HG03135 (cell line): ENCODE data around the gene IFNL3.
"Not testable (repeated sequence)": the region's sequence is repeated elsewhere in the genome, so short reads cannot be mapped to it uniquely, and the experiment has no call there.

Experiments used
- ATAC-seq: cut with Tn5 transposase; IDR thresholded peaks from one replicate; pipeline ENCODE4 v1.9.1; 2021; ENCODE audit warnings: mild to moderate bottlenecking, moderate library complexity; ENCODE audit not compliant: unreplicated experiment

The IFNL3 gene

GRCh38 chr19:39218230-39219007 lies 26.4 kb downstream of the IFNL3 start:
- no peak for ATAC-seq

DNA sequence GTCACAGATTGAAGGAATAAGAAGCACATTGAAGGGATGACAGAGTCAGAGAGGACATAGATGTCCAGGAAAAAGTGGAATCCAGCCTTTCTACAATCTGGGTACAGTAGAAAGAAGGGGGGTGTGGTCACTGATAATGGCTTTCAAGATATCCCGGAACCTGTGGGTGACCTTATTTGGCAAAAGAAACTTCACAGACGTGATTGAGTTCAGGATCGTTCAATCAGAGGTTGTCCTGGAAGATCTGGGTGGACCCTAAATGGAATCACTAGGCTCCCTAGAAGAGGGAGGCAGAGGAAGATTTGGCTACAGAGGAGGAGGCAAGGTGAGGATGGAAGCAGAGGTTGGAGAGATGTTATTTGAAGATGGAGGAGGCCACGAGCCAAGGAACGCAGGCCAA lies 27.7 kb downstream of the IFNL3 start:
- no peak for ATAC-seq

DNA sequence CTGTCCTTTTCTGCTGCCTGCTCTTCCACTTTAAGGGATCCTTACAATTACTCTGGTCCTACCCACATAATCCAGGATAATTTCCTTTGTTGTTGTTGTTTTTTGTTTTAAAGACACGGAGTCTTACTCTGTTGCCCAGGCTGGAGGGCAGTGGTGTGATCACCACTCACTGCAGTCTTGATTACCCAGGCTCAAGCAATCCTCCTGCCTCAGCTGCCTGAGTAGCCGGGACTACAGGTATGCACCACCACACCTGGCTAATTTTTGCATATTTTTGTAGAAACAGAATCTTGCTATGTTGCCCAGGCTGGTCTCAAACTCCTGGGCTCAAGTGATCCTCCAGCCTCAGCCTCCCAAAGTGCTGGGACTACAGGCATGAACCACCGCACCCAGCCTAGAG lies 29.5 kb downstream of the IFNL3 start:
- ATAC-seq: not testable (repeated sequence)

DNA sequence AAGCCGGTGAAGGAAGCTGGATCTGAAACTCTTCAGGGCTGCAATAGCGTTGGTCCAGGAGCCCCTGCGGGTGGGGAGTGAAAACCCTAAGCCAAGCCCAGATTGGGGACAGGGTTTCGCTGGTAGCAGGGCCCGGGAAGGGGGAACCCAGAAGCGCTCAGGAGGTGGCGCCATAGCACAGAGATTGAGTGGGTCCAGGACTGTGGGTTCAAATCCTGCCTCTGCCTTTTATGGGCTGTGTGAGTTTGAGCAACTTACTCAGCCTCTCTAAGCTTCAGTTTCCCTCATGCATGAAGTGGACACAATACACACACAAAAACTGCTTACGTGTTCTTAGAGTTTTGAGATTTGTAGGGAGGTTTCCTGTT lies 32.4 kb downstream of the IFNL3 start:
- no peak for ATAC-seq

DNA sequence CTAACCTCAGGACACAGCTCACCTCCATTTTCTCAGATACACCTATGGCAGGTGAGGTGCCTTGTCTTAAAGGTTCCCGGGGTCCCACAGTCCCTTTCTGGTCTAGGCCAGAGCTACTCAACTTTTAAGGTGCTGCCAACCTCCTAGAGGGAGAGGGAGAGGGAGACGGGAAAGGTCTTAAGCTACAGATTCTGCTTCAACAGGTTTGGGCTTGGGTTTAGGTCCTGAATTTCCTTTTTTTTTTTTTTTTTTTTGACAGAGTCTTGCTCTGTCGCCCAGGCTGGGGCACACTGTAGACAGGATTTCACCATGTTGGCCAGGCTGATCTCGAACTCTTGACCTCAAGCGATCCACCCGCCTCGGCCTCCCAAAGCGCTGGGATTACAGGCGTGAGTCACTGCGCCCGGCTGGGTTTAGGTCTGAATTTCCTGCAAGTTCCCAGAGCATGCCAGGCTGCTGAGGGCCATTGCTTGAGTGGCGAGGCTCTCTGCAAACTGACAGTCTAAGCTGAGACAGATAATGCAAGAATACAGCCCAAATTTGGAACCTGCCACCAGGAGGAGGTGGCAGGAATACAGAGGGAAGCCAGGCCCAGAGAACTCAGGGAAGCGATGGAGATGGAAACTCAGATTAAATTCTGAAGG lies 33.0 kb downstream of the IFNL3 start:
- ATAC-seq: no peak

DNA sequence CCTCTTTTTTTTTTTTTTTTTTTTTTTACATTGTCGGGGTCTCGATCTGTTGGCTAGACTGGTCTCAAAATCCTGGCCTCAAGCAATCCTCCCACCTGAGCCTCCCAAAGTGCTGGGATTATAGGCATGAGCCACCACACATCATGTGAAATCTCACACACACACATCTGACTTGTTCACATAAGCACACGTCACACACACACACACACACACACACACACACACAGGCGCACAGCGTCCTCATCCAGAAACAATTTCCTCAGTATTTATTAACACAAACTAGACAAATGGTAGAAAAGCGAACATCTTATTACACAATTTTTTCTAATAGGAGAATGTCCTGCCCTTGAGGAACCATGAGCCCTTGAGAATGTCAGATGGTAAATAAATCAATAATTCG lies 35.6 kb downstream of the IFNL3 start:
- no peak for ATAC-seq

- no peak for ATAC-seq
These were observed 36.5 kb downstream of the IFNL3 start for GRCh38 chr19:39208175-39208795.

GRCh38 chr19:39207293-39207836 lies 37.4 kb downstream of the IFNL3 start:
- ATAC-seq: no peak

DNA sequence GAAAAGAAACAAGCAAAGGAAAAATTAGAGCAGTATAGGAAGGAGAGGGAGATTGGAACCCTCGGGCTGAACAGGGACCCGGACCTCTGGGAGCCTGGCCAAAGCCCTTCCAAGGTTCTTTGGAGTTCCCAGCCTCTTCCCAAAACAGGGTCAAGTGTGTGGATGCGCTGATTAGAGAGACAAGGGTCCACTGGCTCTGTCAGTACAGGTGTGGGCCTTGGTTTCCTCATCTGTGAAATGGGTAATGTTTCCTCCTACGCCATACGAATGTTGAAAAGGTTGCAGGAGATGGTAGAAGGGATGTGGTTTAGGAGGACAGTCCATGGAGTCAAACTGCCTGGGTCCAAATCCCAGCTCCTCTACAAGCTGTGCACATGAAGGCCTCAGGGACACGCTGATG lies 38.7 kb downstream of the IFNL3 start:
- no peak for ATAC-seq

GRCh38 chr19:39205449-39205764 lies 39.4 kb downstream of the IFNL3 start:
- no peak for ATAC-seq

GRCh38 chr19:39203372-39204341 lies 41.1 kb downstream of the IFNL3 start, which contains the start of gene SYCN:
TSS of gene SYCN (minus strand) at chr19:39204263. CDS start at chr19:39204254, 9 bp downstream.
- no peak for ATAC-seq

- no peak for ATAC-seq
These were observed 41.8 kb downstream of the IFNL3 start for GRCh38 chr19:39202998-39203355.

GRCh38 chr19:39200803-39201115 lies 44.0 kb downstream of the IFNL3 start:
- ATAC-seq: no peak

DNA sequence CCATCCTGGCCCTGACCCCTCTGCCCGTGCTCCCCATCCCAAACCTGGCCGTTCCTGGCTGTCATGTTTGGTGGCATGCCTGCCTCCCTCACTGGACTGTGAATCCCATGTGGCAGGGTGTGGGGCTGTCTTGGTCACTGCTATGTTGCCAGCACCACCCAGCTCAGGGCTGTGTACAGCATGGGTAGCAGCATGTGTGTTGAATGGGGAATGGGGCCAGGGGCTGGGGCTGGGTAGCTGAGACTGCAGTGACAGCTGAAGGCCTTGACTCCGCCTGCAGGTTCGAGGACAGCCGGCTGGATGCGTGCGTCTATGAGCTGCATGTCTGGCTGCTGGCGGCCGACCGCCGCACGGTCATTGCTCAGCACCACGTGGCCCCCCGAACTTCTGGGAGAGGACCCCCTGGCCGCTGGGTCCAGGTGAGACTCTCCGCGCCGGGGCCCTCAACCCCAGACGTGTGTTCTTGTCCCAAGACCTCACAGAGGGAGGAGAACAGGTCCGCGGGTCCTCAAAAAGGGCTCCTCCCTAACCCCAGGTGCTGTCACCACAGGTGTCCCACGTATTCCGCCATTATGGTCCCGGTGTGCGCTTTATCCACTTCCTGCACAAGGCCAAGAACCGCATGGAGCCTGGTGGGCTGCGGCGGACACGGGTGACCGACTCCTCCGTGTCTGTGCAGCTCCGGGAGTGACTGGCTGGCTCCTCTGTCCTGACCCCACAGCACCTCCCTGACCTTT lies 44.6 kb downstream of the IFNL3 start:
- ATAC-seq: no peak

DNA sequence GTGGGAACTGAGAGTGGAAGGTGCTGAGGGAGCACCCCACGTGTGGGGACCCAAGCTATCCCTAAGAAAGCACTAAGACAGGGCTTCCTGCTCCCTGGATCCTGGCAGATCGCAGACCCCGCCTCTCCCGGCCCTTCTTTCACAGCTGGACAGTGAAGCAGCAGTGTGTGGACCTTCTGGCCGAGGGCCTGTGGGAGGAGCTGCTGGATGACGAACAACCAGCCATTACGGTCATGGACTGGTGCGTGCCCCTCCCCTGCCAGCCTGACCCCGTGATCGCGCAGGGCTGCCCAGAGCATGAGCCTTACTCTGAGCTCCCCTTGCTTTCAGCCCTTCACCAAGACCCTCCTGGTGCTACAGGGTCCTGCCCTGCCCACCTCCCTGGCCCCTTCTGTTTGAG lies 45.8 kb downstream of the IFNL3 start:
- no peak for ATAC-seq

- ATAC-seq: no peak
These were observed 47.0 kb downstream of the IFNL3 start for GRCh38 chr19:39197808-39198207.

GRCh38 chr19:39196860-39197562 lies 47.8 kb downstream of the IFNL3 start, which contains the start of gene NCCRP1:
TSS of gene NCCRP1 (plus strand) at chr19:39196964. CDS start at chr19:39196983, 19 bp downstream.
- no peak for ATAC-seq

DNA sequence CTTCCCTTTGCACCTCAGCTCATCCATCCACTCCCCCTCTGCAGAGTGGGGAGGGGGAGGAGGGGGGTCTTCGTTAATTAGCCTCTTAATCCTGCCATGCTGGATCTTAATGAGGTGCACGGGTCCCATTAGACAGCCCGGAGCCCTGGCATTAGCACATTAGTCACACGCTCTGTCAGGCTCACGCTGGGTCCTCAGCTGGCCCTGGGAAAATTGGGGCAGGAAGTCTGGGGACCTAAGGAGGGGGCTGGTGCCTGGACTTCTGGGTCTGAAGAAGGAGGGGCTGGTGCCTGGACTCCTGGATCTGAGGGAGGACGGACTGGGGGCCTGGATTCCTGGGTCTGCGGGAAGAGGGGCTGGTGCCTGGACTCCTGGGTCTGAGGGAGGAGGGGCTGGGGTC lies 48.5 kb downstream of the IFNL3 start:
- no peak for ATAC-seq

DNA sequence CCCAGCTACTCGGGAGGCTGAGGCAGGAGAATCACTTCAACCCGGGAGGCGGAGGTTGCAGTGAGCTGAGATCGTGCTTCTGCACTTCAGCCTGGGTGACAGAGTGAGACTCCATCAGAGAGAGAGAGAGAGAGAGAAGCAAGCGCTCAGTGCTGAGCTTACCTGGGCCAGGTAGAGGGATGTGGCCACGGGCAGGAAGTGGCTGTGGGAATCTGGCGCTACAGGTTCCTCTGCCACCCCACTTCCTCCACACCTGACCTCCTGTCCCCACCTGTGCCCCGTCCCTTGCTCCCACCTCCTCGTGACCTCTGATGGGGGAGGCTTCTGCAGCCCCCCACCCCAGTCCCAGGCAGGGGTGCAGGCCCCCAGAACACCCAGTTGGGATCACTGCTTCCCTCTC lies 49.1 kb downstream of the IFNL3 start:
- no peak for ATAC-seq
